Measurements from ENCODE around the gene USP34.

Gene USP34

DNA sequence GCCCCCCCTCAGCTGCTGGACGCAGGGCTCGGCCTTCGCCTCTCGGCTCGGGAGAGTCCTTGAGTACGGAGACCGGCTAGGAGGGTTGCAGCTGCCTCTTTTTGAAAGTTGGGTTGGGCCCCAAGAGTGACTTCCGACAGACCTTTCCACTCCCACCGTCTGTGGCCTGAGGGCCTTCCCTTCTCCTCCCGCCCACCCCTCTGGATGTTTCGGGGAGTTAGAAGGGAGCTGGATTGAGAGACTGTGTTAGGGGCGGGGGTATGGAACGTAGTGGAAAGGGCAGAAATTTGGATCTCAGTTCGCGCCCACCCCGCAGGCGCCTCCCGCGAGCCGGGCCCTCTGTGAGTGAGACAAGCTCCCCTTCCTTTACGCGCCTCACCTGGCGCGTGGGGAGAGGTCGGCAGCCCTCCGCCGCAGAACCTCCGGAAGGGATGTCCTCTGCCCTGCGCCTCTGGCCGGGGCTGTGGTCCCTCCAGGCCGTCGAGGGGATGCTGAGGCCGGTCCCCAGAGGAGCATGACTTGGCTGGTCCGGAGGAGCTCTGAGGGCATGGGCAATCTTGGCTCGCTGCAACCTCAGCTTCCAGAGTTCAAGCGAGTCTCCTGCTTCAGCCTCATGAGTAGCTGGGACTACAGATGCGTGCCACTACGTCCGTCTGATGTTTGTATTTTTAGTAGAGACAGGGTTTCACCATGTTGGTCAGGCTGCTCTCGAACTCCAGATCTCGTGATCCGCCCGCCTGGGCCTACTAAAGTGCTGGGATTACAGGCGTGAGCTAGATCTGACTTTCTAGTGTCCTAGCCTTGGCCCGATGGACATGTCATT lies 292.9 kb downstream of the USP34 start:
- in situ Hi-C loops (cut with MboI; ENCODE audit: low pct_unique_long_range_greater_than_20kb, low sequenced_read_pairs, unreplicated experiment): no loop called here
- TF ChIP-seq, protein P1, sequence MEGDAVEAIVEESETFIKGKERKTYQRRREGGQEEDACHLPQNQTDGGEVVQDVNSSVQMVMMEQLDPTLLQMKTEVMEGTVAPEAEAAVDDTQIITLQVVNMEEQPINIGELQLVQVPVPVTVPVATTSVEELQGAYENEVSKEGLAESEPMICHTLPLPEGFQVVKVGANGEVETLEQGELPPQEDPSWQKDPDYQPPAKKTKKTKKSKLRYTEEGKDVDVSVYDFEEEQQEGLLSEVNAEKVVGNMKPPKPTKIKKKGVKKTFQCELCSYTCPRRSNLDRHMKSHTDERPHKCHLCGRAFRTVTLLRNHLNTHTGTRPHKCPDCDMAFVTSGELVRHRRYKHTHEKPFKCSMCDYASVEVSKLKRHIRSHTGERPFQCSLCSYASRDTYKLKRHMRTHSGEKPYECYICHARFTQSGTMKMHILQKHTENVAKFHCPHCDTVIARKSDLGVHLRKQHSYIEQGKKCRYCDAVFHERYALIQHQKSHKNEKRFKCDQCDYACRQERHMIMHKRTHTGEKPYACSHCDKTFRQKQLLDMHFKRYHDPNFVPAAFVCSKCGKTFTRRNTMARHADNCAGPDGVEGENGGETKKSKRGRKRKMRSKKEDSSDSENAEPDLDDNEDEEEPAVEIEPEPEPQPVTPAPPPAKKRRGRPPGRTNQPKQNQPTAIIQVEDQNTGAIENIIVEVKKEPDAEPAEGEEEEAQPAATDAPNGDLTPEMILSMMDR (IDR thresholded peaks at IDR 0.05; ENCODE audit: extremely low read depth, insufficient read depth, missing control alignments): no peak

DNA sequence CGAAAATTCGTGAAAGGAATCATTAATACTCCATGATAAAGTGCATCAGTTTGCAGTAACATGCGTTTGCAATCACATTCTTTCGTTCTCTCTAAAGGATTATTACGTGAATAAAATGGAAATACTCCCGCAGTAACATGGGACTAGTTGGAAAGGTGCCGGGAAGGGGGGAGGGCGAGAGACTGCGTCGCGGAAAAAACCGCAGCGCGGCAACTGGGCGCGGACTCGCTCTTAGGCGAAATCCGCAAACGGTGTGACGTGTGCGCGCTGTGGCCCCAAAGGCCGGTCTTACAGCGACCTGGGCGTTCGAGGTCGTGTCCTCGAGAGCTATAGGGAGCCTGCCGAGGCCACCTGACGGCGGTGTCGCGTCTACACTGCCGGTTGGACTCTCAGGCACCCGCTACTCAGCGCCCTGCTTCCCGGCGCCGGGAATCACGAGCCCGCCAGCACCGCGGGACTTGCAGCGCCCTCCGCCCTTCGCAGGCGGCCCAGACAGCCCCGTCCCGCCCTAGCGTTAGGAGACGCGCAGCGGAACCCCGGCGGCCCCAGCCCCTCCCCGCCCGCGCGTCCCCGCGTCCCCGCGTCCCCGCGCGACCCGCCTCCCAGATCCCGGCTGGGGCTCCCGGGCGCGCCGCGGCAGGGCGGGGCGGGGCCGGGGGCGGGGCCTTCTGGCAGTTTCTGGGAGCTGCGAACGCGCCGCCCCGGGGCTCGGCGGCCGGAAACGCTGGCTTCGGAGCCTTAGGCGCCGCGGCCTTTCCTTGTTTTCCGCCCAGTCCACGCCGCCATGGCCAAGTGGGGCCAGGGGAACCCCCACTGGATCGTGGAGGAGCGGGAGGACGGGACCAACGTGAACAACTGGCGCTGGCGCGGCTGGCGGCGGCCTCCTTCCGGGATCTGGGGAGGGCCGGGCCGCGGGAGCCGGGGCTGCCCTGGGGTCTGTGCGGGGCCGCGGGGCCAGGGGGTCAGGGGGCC lies 293.8 kb downstream of the USP34 start:
- TF ChIP-seq, protein P1 (IDR thresholded peaks at IDR 0.05; ENCODE audit: extremely low read depth, insufficient read depth, missing control alignments): no peak
- in situ Hi-C loops (cut with MboI; ENCODE audit: low pct_unique_long_range_greater_than_20kb, low sequenced_read_pairs, unreplicated experiment): no loop called here
- peak; percentile 99 for DNase-seq (ENCODE audit: low spot score)

More for the DNA sequence above, 292.9 kb downstream of the USP34 start:
- peak; percentile 45 for DNase-seq (ENCODE audit: low spot score)

DNA sequence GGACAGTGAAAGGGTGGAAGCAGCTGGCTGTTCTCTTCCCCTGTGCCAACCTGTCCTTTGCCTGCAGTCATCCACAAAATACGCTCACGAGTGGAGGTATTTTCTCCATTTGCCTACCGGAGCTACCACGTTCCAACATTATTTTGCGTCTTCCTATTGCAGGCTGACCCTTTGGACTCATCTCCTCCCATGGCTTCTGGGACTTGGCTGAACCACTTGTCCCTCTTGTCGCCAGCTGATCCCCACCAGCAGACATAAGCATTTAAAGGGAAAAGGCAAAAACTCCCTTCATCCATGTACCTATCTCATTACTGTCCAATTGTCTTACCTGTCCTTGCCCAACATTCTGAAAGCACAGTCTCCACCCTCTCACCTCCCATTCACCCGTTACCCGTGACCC lies 295.9 kb downstream of the USP34 start:
- TF ChIP-seq, protein P1 (IDR thresholded peaks at IDR 0.05; ENCODE audit: extremely low read depth, insufficient read depth, missing control alignments): no peak
- no peak for DNase-seq (ENCODE audit: low spot score)
- in situ Hi-C loops (cut with MboI; ENCODE audit: low pct_unique_long_range_greater_than_20kb, low sequenced_read_pairs, unreplicated experiment): no loop called here

DNA sequence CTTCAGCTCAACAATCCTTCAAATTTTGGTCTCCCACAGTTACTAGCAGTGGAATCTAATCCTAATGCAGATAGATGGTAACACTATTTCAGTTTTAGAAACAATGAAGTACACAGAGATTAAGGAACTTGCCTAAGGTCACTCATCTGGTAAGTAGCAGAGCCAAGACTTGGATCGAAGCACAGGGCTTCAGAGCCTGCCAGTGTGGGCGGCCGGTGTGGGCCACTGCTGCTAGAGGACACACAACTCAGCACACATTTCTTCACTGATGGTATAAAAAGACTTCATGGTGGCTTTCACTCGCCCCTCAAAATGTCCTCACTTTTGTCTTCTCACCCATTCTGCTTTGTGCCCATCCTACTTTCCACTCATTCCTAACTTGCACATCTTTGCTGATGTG lies 297.8 kb downstream of the USP34 start:
- in situ Hi-C loops (cut with MboI; ENCODE audit: low pct_unique_long_range_greater_than_20kb, low sequenced_read_pairs, unreplicated experiment): no loop called here
- TF ChIP-seq, protein P1 (IDR thresholded peaks at IDR 0.05; ENCODE audit: extremely low read depth, insufficient read depth, missing control alignments): no peak
- no peak for DNase-seq (ENCODE audit: low spot score)

DNA sequence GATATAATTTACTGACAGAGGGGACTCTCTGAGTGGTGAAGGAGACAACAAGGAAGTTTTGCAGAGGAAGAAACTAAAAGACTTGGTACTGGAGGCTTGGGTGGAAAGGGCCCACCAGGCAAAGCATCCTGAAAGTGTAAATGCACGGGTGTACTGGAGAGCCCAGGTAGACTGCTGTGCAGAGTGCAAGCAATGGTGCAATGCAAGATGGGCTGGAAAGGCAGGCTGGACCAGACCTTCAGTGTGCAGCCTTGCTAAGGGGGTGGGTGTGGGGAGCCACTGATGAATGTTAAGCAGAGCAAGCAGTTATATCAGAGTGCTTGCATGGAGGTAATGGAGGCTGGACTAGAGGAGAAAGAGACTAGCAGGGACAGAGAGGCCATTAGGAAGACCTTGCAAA lies 298.2 kb downstream of the USP34 start:
- DNase-seq (ENCODE audit: low spot score): no peak
- TF ChIP-seq, protein P1 (IDR thresholded peaks at IDR 0.05; ENCODE audit: extremely low read depth, insufficient read depth, missing control alignments): no peak
- in situ Hi-C loops (cut with MboI; ENCODE audit: low pct_unique_long_range_greater_than_20kb, low sequenced_read_pairs, unreplicated experiment): no loop called here

DNA sequence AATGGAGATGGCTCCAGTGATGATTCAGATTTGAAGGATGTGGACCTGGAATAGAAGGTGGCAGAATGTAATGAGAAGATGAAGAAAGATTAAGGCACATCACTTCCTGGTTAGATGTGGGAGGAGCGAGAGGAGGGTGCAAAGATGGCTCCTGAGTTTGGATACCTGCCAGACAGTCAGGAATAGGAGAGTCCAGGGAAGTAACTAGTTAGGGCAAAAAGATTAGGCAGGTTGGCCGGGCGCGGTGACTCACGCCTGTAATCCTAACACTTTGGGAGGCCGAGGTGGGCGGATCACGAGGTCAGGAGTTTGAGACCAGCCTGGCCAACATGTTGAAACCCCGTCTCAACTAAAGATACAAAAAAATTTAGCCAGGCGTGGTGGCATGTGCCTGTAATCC lies 303.3 kb downstream of the USP34 start:
- in situ Hi-C loops (cut with MboI; ENCODE audit: low pct_unique_long_range_greater_than_20kb, low sequenced_read_pairs, unreplicated experiment): no loop called here
- DNase-seq (ENCODE audit: low spot score): no peak
- TF ChIP-seq, protein P1 (IDR thresholded peaks at IDR 0.05; ENCODE audit: extremely low read depth, insufficient read depth, missing control alignments): no peak

Data from GM13977 (cell line).